CD14-positive monocyte (primary cell): ENCODE data around the gene TTLL12. TPM values are rescaled to one million over a fixed set of nuclear protein-coding genes. Genes with fewer than 3 reads are reported as not detected.

Source experiments
- DNase-seq, 3 donors: peaks; one replicate each; pipeline ENCODE4 v3.0.0-alpha.2; 2011 to 2022
- H2AFZ ChIP-seq: 2 replicates; pipeline ENCODE4 v1.6.0; 2012; ENCODE audit warnings: mild to moderate bottlenecking, low read depth, low read length, inconsistent platforms; ENCODE audit not compliant: insufficient read depth, poor library complexity, severe bottlenecking
- H3K27ac ChIP-seq, 2 donors: 1 replicate in 1 of 2; 2 replicates in 1 of 2; pipeline ENCODE4 v1.5.1; 2012 to 2013; ENCODE audit warnings: low read length in 2 of 2, control low read depth in 1 of 2, inconsistent platforms in 1 of 2, low read depth in 1 of 2, mild to moderate bottlenecking in 1 of 2
- H3K27me3 ChIP-seq, 2 donors: one replicate each; pipeline versions ENCODE4 v1.6.0 to v1.6.1; 2011 to 2013; ENCODE audit warnings: low read length in 2 of 2; ENCODE audit not compliant: control insufficient read depth in 2 of 2, insufficient read depth in 2 of 2
- H3K36me3 ChIP-seq, 2 donors: replicated peaks in 1 of 2; 1 replicate in 1 of 2; 2 replicates in 1 of 2; pipeline versions ENCODE4 v1.5.1 to v1.6.1; 2012 to 2013; ENCODE audit warnings: low read length in 2 of 2, control low read depth in 1 of 2, inconsistent platforms in 1 of 2, mild to moderate bottlenecking in 1 of 2; ENCODE audit not compliant: insufficient read depth in 2 of 2, control insufficient read depth in 1 of 2
- H3K4me1 ChIP-seq, 2 donors: 1 replicate in 1 of 2; 2 replicates in 1 of 2; pipeline versions ENCODE4 v1.5.1 to v1.6.1; 2012 to 2013; ENCODE audit warnings: low read length in 2 of 2, control low read depth in 1 of 2, inconsistent platforms in 1 of 2, mild to moderate bottlenecking in 1 of 2, moderate library complexity in 1 of 2; ENCODE audit not compliant: insufficient read depth in 2 of 2, control insufficient read depth in 1 of 2
- H3K4me2 ChIP-seq: replicated peaks from 2 replicates; pipeline ENCODE3; 2012; ENCODE audit warnings: low read length, moderate library complexity, mild to moderate bottlenecking; ENCODE audit not compliant: poor library complexity, severe bottlenecking; ENCODE audit errors: extremely low read depth
- H3K4me3 ChIP-seq, 3 experiments: fragments of 200-600 bp in 1 of 3; sonication (generic) in 1 of 3; replicated peaks in 1 of 3; 1 replicate in 2 of 3; 2 replicates in 1 of 3; pipeline ENCODE4 v1.5.1; 2011 to 2013; ENCODE audit warnings: low read length in 3 of 3, mild to moderate bottlenecking in 3 of 3, control low read depth in 2 of 3, low read depth in 2 of 3, inconsistent platforms in 1 of 3, moderate library complexity in 1 of 3
- H3K79me2 ChIP-seq: 2 replicates; pipeline ENCODE4 v1.6.0; 2012; ENCODE audit warnings: mild to moderate bottlenecking, control low read depth, inconsistent platforms, low read length, moderate library complexity; ENCODE audit not compliant: insufficient read depth
- H3K9ac ChIP-seq: 2 replicates; pipeline ENCODE4 v1.6.0; 2017; ENCODE audit warnings: low read length, mild to moderate bottlenecking; ENCODE audit not compliant: insufficient read depth, poor library complexity, severe bottlenecking
- H3K9me3 ChIP-seq, 2 donors: replicated peaks in 1 of 2; 1 replicate in 1 of 2; 2 replicates in 1 of 2; pipeline versions ENCODE4 v1.5.1 to v1.6.1; 2012 to 2013; ENCODE audit warnings: low read length in 2 of 2, control low read depth in 1 of 2; ENCODE audit not compliant: control insufficient read depth in 1 of 2, insufficient read depth in 1 of 2
- H4K20me1 ChIP-seq: 2 replicates; pipeline ENCODE4 v1.6.0; 2012; ENCODE audit warnings: mild to moderate bottlenecking, low read length, control low read depth, moderate library complexity; ENCODE audit not compliant: insufficient read depth
- H3K27ac Mint-ChIP-seq, 7 donors: one replicate each; pipeline ENCODE4 v1.8.0; 2020; ENCODE audit warnings: mild to moderate bottlenecking in 7 of 7, mixed read lengths in 7 of 7, moderate library complexity in 6 of 7, inconsistent platforms in 2 of 7
- H3K27me3 Mint-ChIP-seq, 3 donors: one replicate each; pipeline ENCODE4 v1.8.0; 2021 to 2022; ENCODE audit warnings: low read depth in 3 of 3, mild to moderate bottlenecking in 3 of 3, mixed read lengths in 3 of 3, moderate library complexity in 3 of 3, inconsistent platforms in 1 of 3
- H3K36me3 Mint-ChIP-seq, 2 donors: one replicate each; pipeline ENCODE4 v1.8.0; 2020; ENCODE audit warnings: mixed read lengths in 2 of 2, inconsistent platforms in 1 of 2, mild to moderate bottlenecking in 1 of 2
- H3K4me1 Mint-ChIP-seq: one replicate; pipeline ENCODE4 v1.8.0; 2020; ENCODE audit warnings: mild to moderate bottlenecking, mixed read lengths
- H3K4me3 Mint-ChIP-seq, 2 donors: one replicate each; pipeline ENCODE4 v1.8.0; 2020; ENCODE audit warnings: mild to moderate bottlenecking in 2 of 2, mixed read lengths in 2 of 2, moderate library complexity in 1 of 2
- H3K9me3 Mint-ChIP-seq, 7 donors: one replicate each; pipeline ENCODE4 v1.8.0; 2020 to 2022; ENCODE audit warnings: mixed read lengths in 7 of 7, mild to moderate bottlenecking in 6 of 7, moderate library complexity in 6 of 7, inconsistent platforms in 2 of 7
- CTCF ChIP-seq: fragments of 200-600 bp; IDR thresholded peaks from one replicate; pipeline ENCODE4 v1.8.0; 2022; ENCODE audit warnings: antibody characterized with exemption, mild to moderate bottlenecking
- WGBS: methylation state at CpG from one replicate; pipeline ENCODE4 v1.1.5; 2013; ENCODE audit warnings: missing lambda C conversion rate; ENCODE audit not compliant: insufficient coverage; 5-methylcytosine and 5-hydroxymethylcytosine counted together
- intact Hi-C, 2 donors: fragments of 100-400 bp; cut with micrococcal nuclease; formaldehyde crosslinking; loops; one replicate each; pipeline versions ENCODE4 v1.15.0 to v1.15.1; 2023
- polyA plus RNA-seq, 3 donors: library from polyadenylated mRNA; depleted of rRNA in 1 of 3; unstranded in 2 of 3; stranded (reverse) in 1 of 3; fragments of 300-500 nt in 2 of 3; fragments of >200 nt in 1 of 3; fragmentation: Illumina TruSeq in 2 of 3; gene quantifications; 1 replicate in 2 of 3; 2 replicates in 1 of 3; pipeline ENCODE4 v1.2.3, GENCODE V29; 2012 to 2021

Gene TTLL12
- polyA plus RNA-seq, 3 donors, result 9.5 to 16.6 (median 16.5) TPM

GRCh38 chr22:43173566-43173965 lies 13.4 kb downstream of the TTLL12 start:
- Histone ChIP-seq H3K4me3 (no peak overlapping the region), H3K9me3 (no peaks in the 10 kb centered on the region), H4K20me1 (peaks cover 3% of the 10 kb centered on the region), H3K36me3 (peaks cover 59 to 85% of the 10 kb centered on the region in 2 donors), H3K9ac (no peak overlapping the region), H3K27ac (no peak overlapping the region), H3K4me2 (no peak overlapping the region), H2AFZ (no peak overlapping the region), H3K79me2 (no peaks in the 10 kb centered on the region), H3K4me1 (no peaks in the 10 kb centered on the region), H3K27me3 (no peaks in the 10 kb centered on the region)
- DNase-seq, result no peak
- Mint-ChIP-seq H3K36me3 (peaks cover 49 to 85% of the 10 kb centered on the region in 2 donors), H3K4me1 (no peaks in the 10 kb centered on the region), H3K4me3 (no peak overlapping the region), H3K9me3 (peaks cover 0 to 3% (median 0%) of the 10 kb centered on the region in 7 donors), H3K27me3 (peaks cover 0 to 2% (median 0%) of the 10 kb centered on the region in 3 donors), H3K27ac (peak overlapping the region in 1 of 7 donors; percentile 83)
- no peak for TF ChIP-seq CTCF
- intact Hi-C loops, result no loop called here
- WGBS, result 99% methylated on average over 9 of the region's 9 CpGs

- no peak overlapping the region for H3K9ac ChIP-seq
- no peak overlapping the region for H3K4me2 ChIP-seq
- no peak overlapping the region for H3K4me3 ChIP-seq
- no peak overlapping the region for H3K4me3 Mint-ChIP-seq
- no peak for TF ChIP-seq CTCF
- peaks cover 3% of the 10 kb centered on the region for H4K20me1 ChIP-seq
- H3K27me3 ChIP-seq, result no peaks in the 10 kb centered on the region
- no peaks in the 10 kb centered on the region for H3K79me2 ChIP-seq
- H2AFZ ChIP-seq, result no peak overlapping the region
- H3K4me1 ChIP-seq, result no peaks in the 10 kb centered on the region
- H3K27ac Mint-ChIP-seq, result no peak overlapping the region
- intact Hi-C loops, result no loop called here
- no peak overlapping the region for H3K27ac ChIP-seq
- H3K9me3 ChIP-seq, result no peaks in the 10 kb centered on the region
- H3K36me3 Mint-ChIP-seq, result peaks cover 58 to 89% of the 10 kb centered on the region in 2 donors
- H3K9me3 Mint-ChIP-seq, result no peaks in the 10 kb centered on the region
- no peak for DNase-seq
- no peaks in the 10 kb centered on the region for H3K4me1 Mint-ChIP-seq
- peaks cover 0 to 2% (median 0%) of the 10 kb centered on the region in 3 donors for H3K27me3 Mint-ChIP-seq
- peaks cover 61 to 90% of the 10 kb centered on the region in 2 donors for H3K36me3 ChIP-seq
- 98% methylated on average over 16 of the region's 19 CpGs for WGBS
Measured at GRCh38 chr22:43172191-43172590, 14.7 kb downstream of the TTLL12 start.
